ENCODE measurements around the gene CIRBP. TPM values are rescaled to one million over a fixed set of nuclear protein-coding genes. Genes with fewer than 3 reads are reported as not detected.

The CIRBP gene
- total RNA-seq, 2 experiments from 2014 or later = 161 to 180 TPM

DNA sequence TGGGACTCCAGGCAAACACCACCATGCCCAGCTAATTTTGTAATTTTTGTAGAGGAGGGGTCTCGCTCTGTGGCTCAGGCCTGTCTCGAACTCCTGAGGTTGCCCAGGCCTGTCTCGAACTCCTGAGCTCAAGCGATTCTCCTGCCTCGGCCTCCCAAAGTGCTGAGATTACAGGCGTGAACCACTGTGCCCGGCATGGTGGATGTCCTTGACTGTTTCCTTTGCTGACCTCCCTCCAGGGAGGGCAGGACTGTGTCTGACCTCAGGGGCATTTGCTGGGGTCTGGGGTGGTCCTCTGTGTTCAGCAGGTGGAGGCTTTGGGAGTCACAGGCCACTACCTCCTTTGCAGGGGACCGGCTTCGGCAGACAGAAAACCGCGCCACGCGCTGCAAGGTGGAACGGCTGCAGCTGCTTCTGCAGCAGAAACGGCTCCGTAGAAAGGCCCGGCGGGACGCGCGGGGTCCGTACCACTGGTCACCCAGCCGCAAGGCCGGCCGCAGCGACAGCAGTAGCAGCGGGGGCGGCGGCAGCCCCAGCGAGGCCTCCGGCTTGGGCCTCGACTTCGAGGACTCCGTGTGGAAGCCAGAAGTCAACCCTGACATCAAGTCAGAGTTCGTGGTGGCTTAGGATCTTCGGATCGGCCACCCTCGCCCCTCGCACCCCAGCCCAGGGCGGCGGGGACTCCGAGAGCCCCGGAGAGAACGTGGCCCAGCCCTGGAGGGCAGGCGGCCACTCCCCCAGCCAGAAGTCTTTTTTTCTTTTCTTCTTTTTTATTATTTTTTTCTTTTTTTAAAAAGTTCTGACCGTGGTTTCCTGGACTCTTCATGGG is 12.3 kb upstream of the CIRBP start:
- Mint-ChIP-seq H3K36me3 (ENCODE audit: low read depth) (peaks cover 46% of the 10 kb centered on the region), H3K27ac (peak overlapping the region; percentile 68), H3K27me3 (no peaks in the 10 kb centered on the region), H3K4me3 (no peak overlapping the region), H3K9me3 (no peaks in the 10 kb centered on the region), H3K4me1 (ENCODE audit: low read depth) (peaks cover 44% of the 10 kb centered on the region)
- no peak for DNase-seq
- ATAC-seq = no peak
- ChIA-PET CTCF (interaction anchor here (3.0 to 16.1 kb wide), 2 partner anchors 10 to 13 kb away, joined by 14 to 449 read pairs; partner anchors contain the start of gene ATP5F1D), POLR2A (interaction anchor here (0.9 to 1.8 kb wide), 2 partner anchors 13 to 18 kb away, joined by 3 to 8 read pairs; partner anchors contain the start of gene FAM174C)
- TF ChIP-seq CTCF (IDR thresholded peaks at IDR 0.05) = no peak
- intact Hi-C loops (cut with micrococcal nuclease) = no loop called here

GRCh38 chr19:1257475-1258162 is 11.5 kb upstream of the CIRBP start:
- Mint-ChIP-seq H3K4me1 (ENCODE audit: low read depth) (peaks cover 48% of the 10 kb centered on the region), H3K27me3 (no peaks in the 10 kb centered on the region), H3K27ac (peak overlapping the region; percentile 96), H3K9me3 (no peaks in the 10 kb centered on the region), H3K4me3 (peak overlapping the region; percentile 98), H3K36me3 (ENCODE audit: low read depth) (peaks cover 41% of the 10 kb centered on the region)
- POLR2A ChIA-PET = interaction anchor here (2.3 to 3.5 kb wide), 2 partner anchors 12 to 14 kb away, joined by 15 to 22 read pairs; partner anchors contain the start of gene CIRBP
- peak; percentile 18 for DNase-seq
- CTCF ChIA-PET = interaction anchor here (3.0 to 16.1 kb wide), 2 partner anchors 9 to 14 kb away, joined by 14 to 449 read pairs; partner anchors contain the start of gene ATP5F1D
- intact Hi-C loops (cut with micrococcal nuclease) = no loop called here
- TF ChIP-seq CTCF (IDR thresholded peaks at IDR 0.05) = no peak
- ATAC-seq = no peak

DNA sequence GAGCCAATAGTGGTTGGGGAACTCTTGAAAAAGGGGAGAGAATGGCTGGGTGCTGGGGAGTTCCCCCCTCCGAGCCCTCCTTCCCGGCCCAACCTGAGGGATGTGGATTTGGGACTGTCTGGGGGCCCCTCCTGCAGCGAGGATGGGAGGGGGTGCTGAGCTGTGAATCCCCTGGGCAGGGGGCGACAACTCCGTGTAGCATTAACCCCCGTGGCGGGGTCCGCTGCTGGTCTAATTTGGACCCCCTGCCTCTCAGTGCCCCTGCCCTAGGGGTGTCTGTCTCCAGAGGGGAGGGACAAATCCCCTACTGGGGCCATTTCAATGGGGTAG is 11.0 kb upstream of the CIRBP start:
- ChIA-PET POLR2A (interaction anchor here (1.6 to 3.5 kb wide), 3 partner anchors 11 to 172 kb away, joined by 6 to 22 read pairs (median 15); partner anchors contain the start of gene CIRBP), CTCF (interaction anchor here (16.1 kb wide), 1 partner anchor 14 kb away, joined by 449 read pairs; the partner anchor contains the start of gene ATP5F1D)

DNA sequence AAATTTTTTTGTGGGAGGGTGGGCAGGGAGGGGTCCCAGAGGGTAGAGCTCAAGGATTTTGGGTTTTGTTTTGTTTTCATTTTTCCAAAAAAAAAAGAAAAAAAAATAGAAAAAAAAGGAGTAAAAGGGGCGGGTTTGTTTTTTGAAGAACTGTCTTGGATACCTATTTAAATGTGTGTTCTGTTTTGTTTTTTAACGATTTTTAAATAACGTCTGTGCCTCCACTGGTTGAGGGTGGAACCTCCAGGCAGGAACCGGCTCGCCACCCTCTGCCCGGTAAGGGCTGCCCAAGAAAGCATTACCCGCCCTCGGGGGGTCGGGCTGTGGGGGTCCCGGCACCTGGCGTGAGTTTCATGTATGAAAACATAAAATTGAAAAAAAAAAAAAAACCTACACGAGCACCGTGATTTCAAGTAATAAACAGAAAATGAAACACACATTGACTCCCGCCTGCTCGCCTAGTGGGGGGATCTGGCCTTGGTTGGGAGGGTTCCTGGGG is 10.4 kb upstream of the CIRBP start:
- POLR2A ChIA-PET = interaction anchor here (1.2 to 3.5 kb wide), 5 partner anchors 9 to 173 kb away, joined by 4 to 22 read pairs (median 7); partner anchors contain the start of gene CIRBP
- peak; percentile 38 for DNase-seq
- intact Hi-C loops (cut with micrococcal nuclease) = no loop called here
- CTCF ChIA-PET = interaction anchor here (16.1 kb wide), 1 partner anchor 15 kb away, joined by 449 read pairs; the partner anchor contains the start of gene ATP5F1D
- no peak for ATAC-seq
- H3K36me3 Mint-ChIP-seq (ENCODE audit: low read depth) = peaks cover 37% of the 10 kb centered on the region
- H3K27ac Mint-ChIP-seq = peak overlapping the region; percentile 96
- peak overlapping the region; percentile 98 for H3K4me3 Mint-ChIP-seq
- H3K27me3 Mint-ChIP-seq = no peaks in the 10 kb centered on the region
- peaks cover 51% of the 10 kb centered on the region for H3K4me1 Mint-ChIP-seq (ENCODE audit: low read depth)
- no peak for TF ChIP-seq CTCF (IDR thresholded peaks at IDR 0.05)
- H3K9me3 Mint-ChIP-seq = no peaks in the 10 kb centered on the region

More for the DNA sequence above, 11.0 kb upstream of the CIRBP start:
- peak overlapping the region; percentile 96 for H3K27ac Mint-ChIP-seq
- intact Hi-C loops (cut with micrococcal nuclease) = no loop called here
- DNase-seq = no peak
- no peaks in the 10 kb centered on the region for H3K9me3 Mint-ChIP-seq
- H3K4me3 Mint-ChIP-seq = peak overlapping the region; percentile 98
- H3K36me3 Mint-ChIP-seq (ENCODE audit: low read depth) = peaks cover 39% of the 10 kb centered on the region
- no peak for TF ChIP-seq CTCF (IDR thresholded peaks at IDR 0.05)
- peaks cover 52% of the 10 kb centered on the region for H3K4me1 Mint-ChIP-seq (ENCODE audit: low read depth)
- no peak for ATAC-seq
- no peaks in the 10 kb centered on the region for H3K27me3 Mint-ChIP-seq
